Measurements from ENCODE around the gene EVI5. TPM values are rescaled to one million over a fixed set of nuclear protein-coding genes. Genes with fewer than 3 reads are reported as not detected.

EVI5 gene
- total RNA-seq, 1 experiment from 2014 or later, result 38.2 TPM

- Histone ChIP-seq H3K4me1 (ENCODE audit: insufficient read depth, low read length) (no peaks in the 10 kb centered on the region), H3K79me2 (ENCODE audit: low read length) (no peaks in the 10 kb centered on the region), H3K9me2 (replicated peaks; ENCODE audit: low read length) (no peaks in the 10 kb centered on the region), H3K27ac (ENCODE audit: low read length) (no peak overlapping the region), H3K4me3 (ENCODE audit: low read length) (no peak overlapping the region), H3F3A (ENCODE audit: low read length, unreplicated experiment) (no peaks in the 10 kb centered on the region), H3K36me3 (ENCODE audit: low read depth, low read length) (no peaks in the 10 kb centered on the region), H3K4me2 (ENCODE audit: low read length) (no peak overlapping the region), H3K27me3 (ENCODE audit: low read length) (no peaks in the 10 kb centered on the region), H3K9me3 (ENCODE audit: low read length) (no peaks in the 10 kb centered on the region), H3K9ac (ENCODE audit: low read length) (no peak overlapping the region), H2AFZ (ENCODE audit: low read length) (no peak overlapping the region), H4K20me1 (ENCODE audit: low read length) (no peaks in the 10 kb centered on the region)
- ChIA-PET POLR2A (ENCODE audit: unreplicated experiment) (no interaction called here), CTCF (no interaction called here)
- ATAC-seq, result no peak
- DNase-seq, result no peak
- no TSS peak for BruUV-seq (replicated peaks)
- intact Hi-C loops (cut with micrococcal nuclease), result no loop called here
- TF ChIP-seq EZH2 (IDR thresholded peaks at IDR 0.05; ENCODE audit: low read length, unreplicated experiment) (no peak), CTCF (conservative IDR thresholded peaks at IDR 0.05; ENCODE audit: low read depth, low read length) (no peak), EZH2phosphoT487 (IDR thresholded peaks at IDR 0.05; ENCODE audit: borderline replicate concordance, low read length) (no peak)
Measured at GRCh38 chr1:92795166-92795565, 10.3 kb upstream of the EVI5 start.

- intact Hi-C loops (cut with micrococcal nuclease), result no loop called here
- DNase-seq, result no peak
- Histone ChIP-seq H3F3A (ENCODE audit: low read length, unreplicated experiment) (no peaks in the 10 kb centered on the region), H4K20me1 (ENCODE audit: low read length) (no peaks in the 10 kb centered on the region), H3K4me2 (ENCODE audit: low read length) (no peak overlapping the region), H3K4me1 (ENCODE audit: insufficient read depth, low read length) (no peaks in the 10 kb centered on the region), H3K79me2 (ENCODE audit: low read length) (no peaks in the 10 kb centered on the region), H3K4me3 (ENCODE audit: low read length) (no peak overlapping the region), H3K9me3 (ENCODE audit: low read length) (no peaks in the 10 kb centered on the region), H3K36me3 (ENCODE audit: low read depth, low read length) (no peaks in the 10 kb centered on the region), H3K27ac (ENCODE audit: low read length) (no peak overlapping the region), H3K27me3 (ENCODE audit: low read length) (no peaks in the 10 kb centered on the region), H3K9me2 (replicated peaks; ENCODE audit: low read length) (no peaks in the 10 kb centered on the region), H3K9ac (ENCODE audit: low read length) (no peak overlapping the region), H2AFZ (ENCODE audit: low read length) (no peak overlapping the region)
- CTCF ChIA-PET, result interaction anchor here (0.7 kb wide), 1 partner anchor 270 kb away, joined by 3 read pairs; no protein-coding TSS in a partner anchor
- POLR2A ChIA-PET (ENCODE audit: unreplicated experiment), result no interaction called here
- no peak for TF ChIP-seq EZH2 (IDR thresholded peaks at IDR 0.05; ENCODE audit: low read length, unreplicated experiment)
- no peak for TF ChIP-seq CTCF (conservative IDR thresholded peaks at IDR 0.05; ENCODE audit: low read depth, low read length)
- no peak for TF ChIP-seq EZH2phosphoT487 (IDR thresholded peaks at IDR 0.05; ENCODE audit: borderline replicate concordance, low read length)
- peak; percentile 56 for ATAC-seq
- BruUV-seq (replicated peaks), result no TSS peak
Measured at GRCh38 chr1:92792340-92792782, 7.5 kb upstream of the EVI5 start.

- Histone ChIP-seq H4K20me1 (ENCODE audit: low read length) (no peaks in the 10 kb centered on the region), H3K9ac (ENCODE audit: low read length) (no peak overlapping the region), H3K4me3 (ENCODE audit: low read length) (no peak overlapping the region), H3K79me2 (ENCODE audit: low read length) (no peaks in the 10 kb centered on the region), H3K27ac (ENCODE audit: low read length) (no peak overlapping the region), H3F3A (ENCODE audit: low read length, unreplicated experiment) (no peaks in the 10 kb centered on the region), H2AFZ (ENCODE audit: low read length) (no peak overlapping the region), H3K36me3 (ENCODE audit: low read depth, low read length) (no peaks in the 10 kb centered on the region), H3K4me1 (ENCODE audit: insufficient read depth, low read length) (no peaks in the 10 kb centered on the region), H3K4me2 (ENCODE audit: low read length) (no peak overlapping the region), H3K27me3 (ENCODE audit: low read length) (no peaks in the 10 kb centered on the region), H3K9me2 (replicated peaks; ENCODE audit: low read length) (no peaks in the 10 kb centered on the region), H3K9me3 (ENCODE audit: low read length) (no peaks in the 10 kb centered on the region)
- intact Hi-C loops (cut with micrococcal nuclease), result no loop called here
- ATAC-seq (no peak), DNase-seq (no peak)
- no TSS peak for BruUV-seq (replicated peaks)
- POLR2A ChIA-PET (ENCODE audit: unreplicated experiment), result no interaction called here
- CTCF ChIA-PET, result interaction anchor here (0.7 kb wide), 1 partner anchor 270 kb away, joined by 3 read pairs; no protein-coding TSS in a partner anchor
- TF ChIP-seq EZH2phosphoT487 (IDR thresholded peaks at IDR 0.05; ENCODE audit: borderline replicate concordance, low read length), result no peak
- no peak for TF ChIP-seq CTCF (conservative IDR thresholded peaks at IDR 0.05; ENCODE audit: low read depth, low read length)
- no peak for TF ChIP-seq EZH2 (IDR thresholded peaks at IDR 0.05; ENCODE audit: low read length, unreplicated experiment)
Measured at GRCh38 chr1:92791487-92792066, 6.7 kb upstream of the EVI5 start.

All from PC-3 (cell line).